NCI-H460 (cell line): ENCODE data around the gene PNPLA6. TPM values are rescaled to one million over a fixed set of nuclear protein-coding genes. Genes with fewer than 3 reads are reported as not detected.
"Not testable (repeated sequence)": the region's sequence is repeated elsewhere in the genome, so short reads cannot be mapped to it uniquely, and the experiment has no call there.

Experiments used
- DNase-seq: peaks from one replicate; pipeline ENCODE4 v3.0.0-alpha.2; 2016; ENCODE audit warnings: low read depth; ENCODE audit errors: extremely low read depth
- total RNA-seq: library from RNA; depleted of rRNA; stranded (reverse); fragments of >200 nt; shearing (Covaris generic); gene quantifications from 2 replicates; pipeline ENCODE4 v1.2.3, GENCODE V29; 2014

Gene PNPLA6
- total RNA-seq, 1 experiment from 2014 or later = 45.5 TPM

DNA sequence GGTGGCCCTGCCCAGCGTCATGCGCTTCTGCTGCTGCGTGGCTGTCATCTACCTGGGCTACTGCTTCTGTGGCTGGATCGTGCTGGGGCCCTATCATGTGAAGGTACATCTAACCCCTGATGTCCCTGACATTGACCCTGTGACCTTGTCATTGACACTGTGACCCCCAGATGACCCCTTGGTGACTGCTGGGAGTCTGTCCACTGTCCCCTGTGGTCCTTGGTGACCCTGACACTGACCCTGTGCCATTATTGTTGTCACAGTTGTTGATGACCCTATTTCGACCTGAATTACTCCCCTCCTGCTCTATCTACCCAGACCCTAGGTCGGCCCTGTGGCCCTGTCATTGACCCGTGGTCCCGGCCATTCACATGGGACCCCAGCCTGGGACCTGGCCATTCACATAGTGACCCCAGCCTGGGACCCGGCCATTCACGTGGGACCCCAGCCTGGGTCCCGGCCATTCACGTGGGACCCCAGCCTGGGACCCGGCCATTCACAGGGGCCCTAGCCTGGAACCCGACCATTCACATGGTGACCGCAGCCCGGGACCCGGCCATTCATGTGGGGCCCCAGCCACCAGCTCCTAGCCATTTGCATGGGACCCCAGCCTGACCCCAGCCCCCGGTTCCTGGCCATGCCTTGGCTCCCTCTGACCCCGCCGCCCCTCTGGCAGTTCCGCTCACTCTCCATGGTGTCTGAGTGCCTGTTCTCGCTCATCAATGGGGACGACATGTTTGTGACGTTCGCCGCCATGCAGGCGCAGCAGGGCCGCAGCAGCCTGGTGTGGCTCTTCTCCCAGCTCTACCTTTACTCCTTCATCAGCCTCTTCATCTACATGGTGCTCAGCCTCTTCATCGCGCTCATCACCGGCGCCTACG is 5.7 kb upstream of the PNPLA6 start:
- DNase-seq = no peak

DNA sequence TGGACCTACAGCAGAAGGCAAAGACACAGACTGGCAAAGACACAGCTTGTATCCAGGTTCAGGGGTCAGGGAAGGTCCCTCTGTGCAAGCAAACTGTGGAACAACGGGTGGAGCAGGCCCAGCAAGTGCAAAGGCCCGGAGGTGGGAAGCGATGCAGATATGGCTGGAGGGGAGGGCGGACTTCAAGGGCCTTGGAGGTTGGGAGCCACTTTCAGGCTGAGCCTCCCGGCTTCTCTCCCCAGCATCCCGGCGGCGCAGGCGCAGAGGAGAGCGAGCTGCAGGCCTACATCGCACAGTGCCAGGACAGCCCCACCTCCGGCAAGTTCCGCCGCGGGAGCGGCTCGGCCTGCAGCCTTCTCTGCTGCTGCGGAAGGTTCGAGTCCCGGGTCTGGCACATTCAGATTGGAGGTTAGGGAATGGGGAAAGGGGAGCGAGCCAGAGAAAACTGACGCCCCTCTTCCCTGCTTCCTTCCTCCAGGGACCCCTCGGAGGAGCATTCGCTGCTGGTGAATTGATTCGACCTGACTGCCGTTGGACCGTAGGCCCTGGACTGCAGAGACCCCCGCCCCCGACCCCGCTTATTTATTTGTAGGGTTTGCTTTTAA is 2.1 kb upstream of the PNPLA6 start:
- DNase-seq = no peak

DNA sequence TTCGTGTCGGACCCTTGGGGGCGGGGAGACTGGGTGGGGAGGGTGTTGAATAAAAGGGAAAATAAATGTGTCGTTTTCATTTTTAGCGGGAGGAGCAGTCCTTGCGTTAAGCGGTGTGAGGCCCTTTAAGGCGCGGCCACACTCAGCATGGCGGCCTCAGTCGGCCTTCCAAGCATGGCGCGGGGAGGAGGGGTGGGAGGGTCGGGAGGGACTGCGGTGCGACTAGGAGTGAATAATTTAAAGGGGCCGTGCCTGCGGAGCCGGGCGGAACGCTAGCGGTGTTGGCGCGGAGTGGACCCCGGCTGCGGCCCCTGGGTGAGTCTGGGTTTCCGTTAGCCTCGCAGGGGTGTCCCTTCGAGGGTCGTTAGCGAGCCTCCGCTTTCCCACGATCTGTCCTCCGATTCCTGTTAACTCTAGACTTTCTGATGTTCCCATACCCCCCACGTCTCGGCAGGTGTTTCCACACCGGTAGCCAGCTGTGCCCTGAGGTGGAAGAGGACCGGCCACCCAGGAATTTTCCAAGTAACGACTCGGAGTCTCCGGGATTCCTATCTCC is 1.5 kb upstream of the PNPLA6 start:
- peak; percentile 70 for DNase-seq

DNA sequence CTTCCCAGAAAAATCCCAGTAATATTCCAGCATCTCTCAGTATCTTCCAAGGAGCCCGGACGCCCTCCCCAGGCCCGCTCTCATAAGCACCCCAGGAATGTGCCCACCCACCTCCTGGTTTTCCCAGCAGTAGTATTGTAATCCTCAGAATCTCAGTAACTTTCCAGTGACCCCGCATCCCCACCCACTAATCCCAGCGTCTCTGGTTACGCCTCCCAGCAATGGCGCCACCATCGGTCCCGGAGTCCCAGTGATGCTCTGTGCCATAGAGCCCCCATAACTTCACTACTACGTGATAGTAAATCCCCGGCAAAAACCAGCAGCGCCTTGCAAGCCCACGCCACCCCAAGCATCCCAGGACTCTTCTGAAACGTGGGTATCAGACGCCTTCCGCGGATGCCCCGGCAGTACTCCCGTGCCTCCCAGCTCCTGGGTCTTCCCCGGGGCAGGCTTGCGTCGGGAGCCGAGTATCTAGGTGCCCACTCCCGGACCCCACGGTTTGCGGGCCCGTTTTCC is 928 bp upstream of the PNPLA6 start:
- DNase-seq = no peak

DNA sequence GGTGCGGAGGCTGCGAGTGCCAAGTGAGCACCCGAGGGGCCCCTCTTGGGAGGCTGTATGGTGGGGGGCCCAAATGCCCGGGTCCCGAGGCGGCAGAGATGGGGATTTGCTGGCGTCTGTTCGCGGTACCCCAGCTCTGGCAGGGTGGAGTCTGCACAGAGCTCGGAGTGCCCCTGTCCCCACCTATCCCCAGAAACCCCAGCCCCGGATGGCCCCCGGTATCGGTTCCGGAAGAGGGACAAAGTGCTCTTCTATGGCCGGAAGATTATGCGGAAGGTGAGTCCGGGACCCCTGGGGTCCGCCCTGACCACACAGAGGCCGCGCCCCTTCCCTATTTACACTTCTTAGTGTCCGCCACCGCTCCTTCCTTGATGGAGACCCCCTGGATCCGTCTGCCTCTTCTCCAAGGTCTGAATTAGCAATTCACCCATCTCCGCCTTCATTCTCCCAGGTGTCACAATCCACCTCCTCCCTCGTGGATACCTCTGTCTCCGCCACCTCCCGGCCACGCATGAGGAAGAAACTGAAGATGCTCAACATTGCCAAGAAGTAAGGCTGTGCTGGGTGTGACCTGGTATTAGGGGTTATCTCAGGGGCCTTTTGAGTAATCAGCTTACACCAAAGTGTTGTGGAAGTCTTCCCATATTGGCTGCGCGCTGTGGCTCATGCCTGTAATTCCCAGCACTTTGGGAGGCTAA is 630 bp downstream of the PNPLA6 start:
- no peak for DNase-seq

DNA sequence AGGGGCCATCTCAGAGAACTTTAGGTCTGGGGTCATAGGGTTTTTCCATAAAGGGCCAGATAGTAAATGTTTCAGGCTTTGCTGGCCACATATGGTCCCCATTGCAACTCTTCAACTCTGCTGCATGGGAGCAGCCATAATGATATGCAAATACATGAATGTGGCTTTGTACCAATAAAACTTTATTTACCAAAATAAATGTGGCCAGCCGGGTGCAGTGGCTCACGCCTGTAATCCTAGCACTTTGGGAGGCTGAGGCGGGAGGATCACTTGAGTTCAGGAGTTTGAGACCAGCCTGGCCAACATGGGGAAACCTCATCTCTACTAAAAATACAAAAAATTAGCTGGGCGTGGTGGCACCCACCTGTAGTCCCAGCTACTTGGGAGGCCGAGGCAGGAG is 3.5 kb downstream of the PNPLA6 start:
- not testable (repeated sequence) for DNase-seq

DNA sequence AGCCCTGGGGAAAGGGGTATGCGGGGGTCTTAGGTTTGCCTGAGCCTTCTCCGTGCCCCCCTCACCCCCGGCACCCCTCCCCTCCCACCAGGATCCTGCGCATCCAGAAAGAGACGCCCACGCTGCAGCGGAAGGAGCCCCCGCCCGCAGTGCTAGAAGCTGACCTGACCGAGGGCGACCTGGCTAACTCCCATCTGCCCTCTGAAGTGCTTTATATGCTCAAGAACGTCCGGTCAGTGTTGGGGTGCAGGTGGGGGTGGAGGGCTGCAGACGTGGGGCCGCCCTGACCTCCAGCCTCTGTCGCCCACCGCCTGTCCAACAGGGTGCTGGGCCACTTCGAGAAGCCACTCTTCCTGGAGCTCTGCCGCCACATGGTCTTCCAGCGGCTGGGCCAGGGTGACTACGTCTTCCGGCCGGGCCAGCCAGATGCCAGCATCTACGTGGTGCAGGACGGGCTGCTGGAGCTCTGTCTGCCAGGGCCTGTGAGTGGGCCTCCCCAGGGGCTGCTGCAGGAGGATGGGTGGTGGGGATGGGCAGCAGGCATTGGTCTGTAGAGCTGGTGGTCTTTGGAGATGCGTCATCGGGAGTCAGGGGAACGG is 4.4 kb downstream of the PNPLA6 start:
- no peak for DNase-seq

DNA sequence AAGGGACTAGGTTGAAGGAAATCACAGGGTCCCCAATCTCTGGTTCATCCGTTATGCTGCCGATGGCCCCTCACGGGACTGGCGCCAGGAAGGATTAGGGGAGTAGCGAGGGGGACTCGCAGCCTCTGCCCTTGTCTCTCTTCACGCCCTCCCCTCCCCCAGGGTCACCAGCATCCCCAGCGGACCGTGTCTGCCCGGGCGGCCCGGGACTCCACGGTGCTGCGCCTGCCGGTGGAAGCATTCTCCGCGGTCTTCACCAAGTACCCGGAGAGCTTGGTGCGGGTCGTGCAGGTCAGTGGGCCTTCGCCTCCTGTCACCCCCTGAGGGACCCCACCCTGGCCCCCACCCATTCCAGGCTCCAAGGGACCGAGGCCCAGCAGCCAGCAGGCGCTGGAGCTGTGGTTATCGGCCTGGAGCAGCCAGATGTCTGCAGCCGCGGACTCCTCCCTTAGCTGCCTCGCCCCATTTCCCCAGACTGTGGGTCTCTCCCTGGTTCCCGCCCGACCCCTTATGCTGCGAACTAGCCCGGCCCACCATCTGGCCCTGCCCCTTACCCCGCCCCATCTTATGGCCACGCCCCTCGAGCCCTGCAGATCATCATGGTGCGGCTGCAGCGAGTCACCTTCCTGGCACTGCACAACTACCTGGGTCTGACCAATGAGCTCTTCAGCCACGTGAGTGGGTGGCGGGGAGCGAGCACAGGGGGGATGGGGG is 5.4 kb downstream of the PNPLA6 start:
- DNase-seq = no peak

DNA sequence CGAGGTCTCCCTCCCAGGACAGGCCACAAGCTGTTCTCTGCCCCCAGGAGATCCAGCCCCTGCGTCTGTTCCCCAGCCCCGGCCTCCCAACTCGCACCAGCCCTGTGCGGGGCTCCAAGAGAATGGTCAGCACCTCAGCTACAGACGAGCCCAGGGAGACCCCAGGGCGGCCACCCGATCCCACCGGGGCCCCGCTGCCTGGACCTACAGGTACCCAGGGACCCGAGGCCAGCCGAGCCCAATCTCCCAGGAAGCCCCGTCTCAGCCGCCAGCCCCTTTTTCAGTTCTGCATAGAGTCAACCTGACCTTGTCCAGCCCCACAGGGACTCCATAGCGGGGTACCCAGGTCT is 5.9 kb downstream of the PNPLA6 start:
- no peak for DNase-seq

DNA sequence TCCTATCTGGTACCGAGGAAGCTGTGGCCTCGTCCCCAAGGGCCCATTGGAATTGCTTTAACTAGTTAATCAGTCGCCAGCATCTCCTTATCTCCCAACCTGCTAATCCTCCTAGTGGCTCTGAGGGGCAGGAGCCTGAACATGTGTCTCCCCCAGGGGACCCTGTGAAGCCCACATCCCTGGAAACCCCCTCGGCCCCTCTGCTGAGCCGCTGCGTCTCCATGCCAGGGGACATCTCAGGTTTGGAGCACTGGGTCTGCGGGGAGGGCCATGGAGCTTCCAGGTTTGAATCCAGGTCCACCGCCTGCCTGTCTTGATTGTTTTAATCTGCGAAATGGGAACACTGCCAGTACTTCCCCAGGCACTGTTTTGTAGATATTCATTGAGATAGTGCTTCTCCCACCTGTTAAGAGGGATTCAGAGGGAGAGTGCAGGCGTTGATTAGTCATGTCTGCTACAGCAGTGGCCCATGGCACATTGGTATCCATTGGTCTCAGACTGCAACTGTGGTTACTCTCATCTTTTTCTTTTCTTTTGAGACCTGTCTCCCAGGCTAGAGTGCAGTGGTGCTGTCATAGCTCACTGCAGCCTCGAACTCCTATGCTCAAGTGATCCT is 6.4 kb downstream of the PNPLA6 start:
- no peak for DNase-seq

DNA sequence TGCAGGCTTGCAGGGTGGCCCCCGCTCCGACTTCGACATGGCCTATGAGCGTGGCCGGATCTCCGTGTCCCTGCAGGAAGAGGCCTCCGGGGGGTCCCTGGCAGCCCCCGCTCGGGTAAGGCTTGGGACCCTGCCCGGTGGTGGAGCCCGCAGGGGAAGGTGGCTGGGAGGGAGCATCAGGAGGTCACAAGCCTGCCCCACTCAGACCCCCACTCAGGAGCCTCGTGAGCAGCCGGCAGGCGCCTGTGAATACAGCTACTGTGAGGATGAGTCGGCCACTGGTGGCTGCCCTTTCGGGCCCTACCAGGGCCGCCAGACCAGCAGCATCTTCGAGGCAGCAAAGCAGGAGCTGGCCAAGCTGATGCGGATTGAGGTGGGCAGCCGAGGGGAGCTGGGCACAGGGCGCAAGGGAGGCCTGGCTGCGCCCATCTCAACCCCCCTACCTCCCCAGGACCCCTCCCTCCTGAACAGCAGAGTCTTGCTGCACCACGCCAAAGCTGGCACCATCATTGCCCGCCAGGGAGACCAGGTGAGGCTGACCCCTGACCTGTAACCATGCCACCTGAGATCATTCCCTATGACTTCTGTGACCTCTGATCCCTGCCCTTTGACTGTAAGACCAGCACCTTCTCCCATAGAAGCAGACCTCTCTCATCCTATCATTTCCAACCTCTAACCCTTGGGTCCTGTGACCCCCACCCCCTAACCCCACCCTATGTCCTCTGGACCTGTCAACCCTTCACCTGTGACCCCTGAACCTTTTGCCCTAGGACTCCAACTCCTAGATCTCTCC is 7.2 kb downstream of the PNPLA6 start:
- no peak for DNase-seq

DNA sequence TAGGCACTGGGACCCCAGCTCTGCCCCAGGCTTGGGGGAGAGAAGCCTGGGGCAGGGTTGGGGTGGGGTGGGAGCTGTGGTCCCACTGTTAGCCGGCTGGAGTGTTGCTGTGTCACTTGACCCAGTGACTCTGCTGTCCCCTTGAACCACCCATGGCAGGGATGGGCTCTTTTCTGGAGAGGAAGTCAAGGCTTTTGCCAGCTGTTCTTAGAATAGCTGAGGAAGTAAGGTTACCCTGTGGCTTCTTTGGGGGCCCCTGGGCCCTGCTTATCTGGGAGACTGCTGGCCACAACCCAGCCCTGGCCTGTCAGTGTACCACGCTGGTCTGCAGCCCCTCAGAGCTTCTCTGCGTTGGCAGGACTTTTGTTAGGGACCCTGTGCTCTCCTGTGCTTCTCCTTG is 9.1 kb downstream of the PNPLA6 start:
- DNase-seq = no peak

DNA sequence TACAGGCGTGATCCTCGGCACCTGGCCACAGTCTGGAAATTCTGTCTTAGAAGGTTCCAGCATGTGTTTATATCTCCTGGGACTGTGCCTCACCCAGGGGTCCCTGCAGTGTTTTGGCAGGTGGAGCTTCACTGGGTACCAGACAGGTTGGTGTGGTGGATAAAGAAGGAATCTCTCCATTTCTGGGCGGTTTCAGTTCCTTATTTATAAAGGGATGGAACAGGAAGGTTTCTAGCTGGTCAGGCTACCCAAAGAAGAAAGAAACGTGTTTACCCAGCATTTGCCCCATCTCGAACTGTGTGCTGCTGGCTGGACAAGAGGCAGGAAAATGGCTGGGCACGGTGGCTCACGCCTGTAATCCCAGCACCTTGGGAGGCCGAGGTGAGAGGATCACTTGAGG is 9.8 kb downstream of the PNPLA6 start:
- DNase-seq = no peak

DNA sequence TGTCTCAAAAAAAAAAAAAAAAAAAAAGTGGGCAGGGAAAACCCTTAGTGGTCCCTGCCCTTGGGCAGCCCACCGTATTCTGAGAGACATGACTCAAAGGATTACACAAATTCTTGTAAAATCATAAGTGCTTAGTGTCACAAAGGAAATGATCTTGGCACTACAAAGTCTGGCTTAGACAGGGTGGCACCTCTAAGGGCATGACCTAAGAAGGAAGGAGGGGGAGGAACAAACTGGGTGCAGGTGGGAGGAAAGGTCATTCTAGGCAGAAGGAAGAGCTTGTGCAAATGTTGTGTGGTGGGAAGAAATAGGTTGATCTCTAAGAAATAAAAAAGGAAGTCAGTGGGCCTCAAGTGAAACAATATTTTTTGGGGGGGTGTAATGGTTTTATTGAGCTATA is 10.4 kb downstream of the PNPLA6 start:
- DNase-seq = no peak

DNA sequence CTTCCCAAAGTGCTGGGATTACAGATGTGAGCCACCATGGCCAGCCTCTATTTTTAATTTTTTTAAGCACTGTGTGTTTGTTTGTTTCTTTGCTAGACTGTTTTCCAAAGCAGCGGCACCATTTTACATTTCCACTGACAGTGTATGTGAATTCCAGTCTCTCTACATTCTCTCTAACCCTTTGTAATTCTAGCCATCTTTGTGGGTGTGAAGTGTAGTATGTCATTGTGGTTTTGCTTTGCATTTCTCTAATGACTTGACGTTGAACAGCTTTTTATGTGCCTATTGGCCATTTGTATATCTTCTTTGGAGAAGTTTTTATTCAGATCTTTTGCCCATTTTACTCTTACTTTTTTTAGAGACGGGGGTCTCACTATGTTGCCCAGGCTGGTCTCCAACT is 11.6 kb downstream of the PNPLA6 start:
- no peak for DNase-seq

DNA sequence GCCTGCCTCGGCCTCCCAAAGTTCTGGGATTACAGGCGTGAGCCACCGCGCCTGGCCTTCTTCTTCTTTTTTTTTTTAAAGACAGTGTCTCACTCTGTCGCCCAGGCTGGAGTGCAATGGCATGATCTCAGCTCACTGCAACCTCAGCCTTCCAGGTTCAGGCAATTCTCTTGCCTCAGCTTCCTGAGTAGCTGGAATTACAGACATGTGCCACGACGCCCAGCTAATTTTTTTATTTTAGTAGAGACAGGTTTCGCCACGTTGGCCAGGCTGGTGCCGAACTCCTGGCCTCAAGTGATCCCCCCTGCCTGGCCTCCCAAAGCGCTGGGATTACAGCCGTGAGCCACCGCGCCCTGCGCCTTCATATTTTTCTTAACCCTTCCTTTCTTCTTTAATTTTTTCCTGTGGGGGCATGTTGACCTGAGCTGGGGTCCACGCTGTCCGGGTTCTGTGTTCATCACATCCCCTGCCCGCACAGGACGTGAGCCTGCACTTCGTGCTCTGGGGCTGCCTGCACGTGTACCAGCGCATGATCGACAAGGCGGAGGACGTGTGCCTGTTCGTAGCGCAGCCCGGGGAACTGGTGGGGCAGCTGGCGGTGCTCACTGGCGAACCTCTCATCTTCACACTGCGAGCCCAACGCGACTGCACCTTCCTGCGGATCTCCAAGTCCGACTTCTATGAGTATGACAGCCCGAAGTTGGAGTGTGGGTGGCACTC is 14.1 kb downstream of the PNPLA6 start:
- DNase-seq = no peak

DNA sequence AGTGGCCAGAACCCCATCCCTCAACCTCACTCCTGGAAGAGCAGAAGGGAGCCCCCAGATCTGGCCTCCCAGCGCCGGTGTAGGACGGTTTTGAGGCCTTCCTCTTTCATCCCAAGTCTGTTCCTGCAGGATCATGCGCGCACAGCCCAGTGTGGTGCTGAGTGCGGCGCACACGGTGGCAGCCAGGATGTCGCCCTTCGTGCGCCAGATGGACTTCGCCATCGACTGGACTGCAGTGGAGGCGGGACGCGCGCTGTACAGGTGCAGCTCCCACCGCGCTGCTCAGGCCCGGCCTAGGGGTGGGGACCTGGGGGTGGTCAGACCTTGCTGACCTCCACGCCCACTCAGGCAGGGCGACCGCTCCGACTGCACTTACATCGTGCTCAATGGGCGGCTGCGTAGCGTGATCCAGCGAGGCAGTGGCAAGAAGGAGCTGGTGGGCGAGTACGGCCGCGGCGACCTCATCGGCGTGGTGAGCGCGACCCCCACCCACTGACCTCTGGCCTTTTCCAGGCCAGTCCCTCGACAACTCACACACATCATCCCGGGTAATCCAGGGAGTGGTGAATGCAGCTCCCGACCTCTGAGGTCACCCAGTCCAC is 14.8 kb downstream of the PNPLA6 start:
- DNase-seq = no peak
